NOMO-1 treated with dmso at 0.1 percent for 144 hours (cell line): ENCODE data around the gene DHRS13.
"Not testable (repeated sequence)": the region's sequence is repeated elsewhere in the genome, so short reads cannot be mapped to it uniquely, and the experiment has no call there.

Experiments
- DNase-seq: peaks from one replicate; lab custom pipeline; 2025; ENCODE audit not compliant: unreplicated experiment; lab: John Stamatoyannopoulos, UW

Gene DHRS13

GRCh38 chr17:28861393-28862203, 41.3 kb downstream of the DHRS13 start:
- DNase-seq = no peak

GRCh38 chr17:28860363-28860808, 42.5 kb downstream of the DHRS13 start:
- DNase-seq = no peak

- no peak for DNase-seq
Observed at GRCh38 chr17:28858801-28859355, 44.0 kb downstream of the DHRS13 start.

- DNase-seq = no peak
Observed at GRCh38 chr17:28857905-28858800, 44.7 kb downstream of the DHRS13 start.

- no peak for DNase-seq
Observed at GRCh38 chr17:28856028-28856574, 46.8 kb downstream of the DHRS13 start.

DNA sequence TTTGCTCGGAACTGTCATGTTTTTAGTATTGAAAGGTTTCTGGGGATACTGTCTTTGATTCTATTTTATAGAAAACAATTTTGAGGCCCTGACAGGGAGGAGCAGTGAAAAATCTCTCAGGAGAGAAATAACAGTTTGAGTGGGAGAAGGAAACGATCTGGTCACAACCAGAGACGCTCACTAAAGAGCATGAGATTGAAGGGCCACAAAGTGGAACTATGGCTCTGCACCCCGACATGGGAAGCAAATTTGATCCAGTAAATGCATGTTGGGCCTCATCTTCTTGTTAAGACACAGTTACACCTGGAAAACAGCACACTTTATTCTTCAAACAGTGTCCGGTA, 47.6 kb downstream of the DHRS13 start:
- DNase-seq = no peak

GRCh38 chr17:28854457-28855335, 48.2 kb downstream of the DHRS13 start, which contains the start of gene ERAL1:
TSS of gene ERAL1 (plus strand) at chr17:28855016. CDS start at chr17:28855035, 19 bp downstream.
- peak; percentile 78 for DNase-seq

DNA sequence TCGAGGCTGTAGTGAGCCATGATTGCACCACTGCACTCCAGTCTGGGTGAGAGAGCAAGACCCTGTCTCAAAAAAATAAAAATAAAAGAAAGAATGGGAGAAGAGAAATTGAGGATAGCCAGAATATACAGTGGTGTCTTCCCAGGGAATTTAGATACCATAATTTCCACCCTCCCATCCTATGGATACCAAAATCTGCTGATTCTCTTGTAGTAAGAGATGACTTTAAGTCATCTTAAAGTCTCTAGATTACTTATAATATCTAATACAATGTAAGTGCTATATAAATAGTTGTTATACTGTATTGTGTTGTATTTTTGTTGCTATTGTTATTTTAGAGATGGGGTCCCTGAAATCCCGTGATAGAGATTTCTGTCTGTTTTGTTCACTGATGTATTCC, 49.6 kb downstream of the DHRS13 start:
- DNase-seq = no peak

DNA sequence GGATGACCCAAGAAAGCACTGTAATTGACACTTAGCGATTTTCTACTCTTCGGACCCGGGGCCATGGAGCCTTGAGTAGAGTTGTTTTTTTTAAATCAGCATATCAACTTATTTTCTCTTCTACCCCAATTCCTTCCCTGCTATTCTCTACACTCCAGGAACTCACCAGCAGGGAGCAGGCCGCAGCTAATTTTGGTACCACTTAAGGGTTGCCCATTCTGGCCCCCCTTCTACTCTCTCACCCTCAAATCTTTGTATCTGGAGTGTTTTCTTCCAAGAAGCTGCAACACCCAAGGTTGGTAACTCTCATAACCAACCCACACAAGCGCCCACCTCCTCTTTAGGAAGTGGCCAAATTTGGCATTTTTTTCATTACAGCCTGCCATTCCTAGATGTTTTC, 53.6 kb downstream of the DHRS13 start:
- peak; percentile 14 for DNase-seq

- not testable (repeated sequence) for DNase-seq
Observed at GRCh38 chr17:28848667-28849066, 54.2 kb downstream of the DHRS13 start.
